Ectodermal cell (in vitro differentiated cells): ENCODE measurements around the gene PPP1R11.
"Not testable (repeated sequence)": the region's sequence is repeated elsewhere in the genome, so short reads cannot be mapped to it uniquely, and the experiment has no call there.

ENCODE experiments used
- H3K27ac ChIP-seq: 2 replicates; pipeline ENCODE4 v1.7.0; 2013; ENCODE audit warnings: mild to moderate bottlenecking, low read depth, low read length; ENCODE audit not compliant: insufficient read depth, poor library complexity, severe bottlenecking
- H3K27me3 ChIP-seq: 2 replicates; pipeline ENCODE4 v1.7.0; 2013; ENCODE audit warnings: mild to moderate bottlenecking, low read length; ENCODE audit not compliant: insufficient read depth, control insufficient read depth, poor library complexity, severe bottlenecking
- H3K36me3 ChIP-seq: one replicate; pipeline ENCODE4 v1.7.0; 2013; ENCODE audit warnings: low read length; ENCODE audit not compliant: control insufficient read depth, insufficient read depth
- H3K4me1 ChIP-seq: one replicate; pipeline ENCODE4 v1.7.0; 2013; ENCODE audit warnings: low read length; ENCODE audit not compliant: control insufficient read depth, insufficient read depth
- H3K4me3 ChIP-seq: 2 replicates; pipeline ENCODE4 v1.7.0; 2013; ENCODE audit warnings: low read depth, low read length, control low read depth; ENCODE audit not compliant: insufficient read depth
- H3K9me3 ChIP-seq: 2 replicates; pipeline ENCODE4 v1.7.0; 2013; ENCODE audit warnings: mild to moderate bottlenecking, low read length, moderate library complexity; ENCODE audit not compliant: control insufficient read depth
- WGBS, 2 experiments: methylation state at CpG; one replicate each; pipeline ENCODE4 v1.1.7; 2013; ENCODE audit warnings: missing lambda C conversion rate in 2 of 2; 5-methylcytosine and 5-hydroxymethylcytosine counted together

PPP1R11 gene

GRCh38 chr6:30111266-30111856, 44.4 kb downstream of the PPP1R11 start:
- peaks cover 51% of the 10 kb centered on the region for H3K27me3 ChIP-seq
- no peaks in the 10 kb centered on the region for H3K36me3 ChIP-seq
- H3K4me3 ChIP-seq: no peak overlapping the region
- no peaks in the 10 kb centered on the region for H3K4me1 ChIP-seq
- H3K27ac ChIP-seq: no peak overlapping the region
- no peaks in the 10 kb centered on the region for H3K9me3 ChIP-seq
- 90 to 91% methylated on average over 27 of the region's 27 CpGs for WGBS, 2 experiments

- Histone ChIP-seq H3K4me1 (no peaks in the 10 kb centered on the region), H3K27me3 (peaks cover 49% of the 10 kb centered on the region), H3K27ac (no peak overlapping the region), H3K4me3 (no peak overlapping the region), H3K36me3 (no peaks in the 10 kb centered on the region), H3K9me3 (no peaks in the 10 kb centered on the region)
- WGBS, 2 experiments: 81 to 82% methylated on average over 10 of the region's 10 CpGs
Measured at GRCh38 chr6:30112402-30112994, 45.5 kb downstream of the PPP1R11 start.

DNA sequence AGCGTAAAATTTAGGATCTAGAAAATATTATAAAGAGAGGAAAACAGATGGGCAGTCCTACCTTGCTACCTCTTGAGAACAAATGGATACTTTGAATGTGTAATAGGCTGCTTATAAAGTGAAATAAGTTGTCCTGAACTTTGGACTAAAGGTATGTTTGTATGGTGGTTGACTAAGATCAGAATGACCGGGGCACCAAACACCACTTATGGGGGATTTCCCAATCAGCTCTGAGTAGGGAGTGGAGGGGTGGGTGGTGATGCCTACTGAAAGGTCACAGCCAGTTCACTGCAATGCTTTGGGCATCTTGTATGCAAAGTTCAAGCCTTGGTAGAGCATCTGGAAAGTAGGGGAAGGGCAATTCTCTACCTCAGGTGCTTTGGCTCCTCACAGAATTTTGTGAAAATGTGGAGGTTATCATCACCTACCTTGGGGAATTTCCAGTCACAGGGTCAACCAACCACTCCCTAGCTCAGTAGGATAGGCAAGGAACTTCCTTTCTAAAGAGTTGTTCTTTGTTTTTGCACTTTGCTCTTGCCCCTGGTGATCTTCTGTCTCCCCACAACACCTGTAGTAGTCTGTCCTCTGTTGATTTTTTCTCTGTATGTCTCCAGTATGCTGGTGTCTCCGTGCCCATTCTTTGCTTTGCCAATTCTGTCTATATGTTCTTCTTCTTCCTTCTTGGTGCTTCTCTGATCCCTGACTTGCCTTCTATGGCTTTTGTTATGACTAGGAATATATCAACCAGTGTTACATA, 46.2 kb downstream of the PPP1R11 start, which contains the start of gene TRIM31:
Gene TRIM31, minus strand, starts transcription at position 88 of the 757 bp plus-strand sequence. CDS start 285 bp downstream, outside the sequence.
- H3K27me3 ChIP-seq: peaks cover 45% of the 10 kb centered on the region
- H3K9me3 ChIP-seq: no peaks in the 10 kb centered on the region
- H3K36me3 ChIP-seq: no peaks in the 10 kb centered on the region
- H3K4me3 ChIP-seq: no peak within 1 kb of the TSS
- WGBS, 2 experiments: 86 to 87% methylated on average over 3 of the region's 3 CpGs
- H3K27ac ChIP-seq: no peak within 1 kb of the TSS
- no peaks in the 10 kb centered on the region for H3K4me1 ChIP-seq

DNA sequence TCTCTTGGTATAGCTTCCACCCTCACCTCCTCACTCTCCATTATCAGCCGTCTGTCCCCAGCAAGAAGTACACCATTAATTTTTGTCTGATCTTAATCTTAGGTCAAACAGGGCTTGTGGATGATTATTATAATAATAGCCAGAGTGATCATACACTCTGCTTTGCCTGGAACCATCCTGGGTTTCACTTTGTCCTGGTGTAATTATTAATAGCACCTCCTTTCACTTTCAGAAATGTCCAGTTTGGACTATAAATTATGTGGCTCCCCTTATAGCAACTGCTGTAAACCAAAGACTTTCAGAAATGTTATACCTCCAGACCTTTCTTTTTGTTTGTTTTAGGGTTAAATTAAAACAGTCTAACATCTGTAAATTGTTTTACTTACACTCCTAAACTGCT, 46.8 kb downstream of the PPP1R11 start:
- Histone ChIP-seq H3K27ac (no peak overlapping the region), H3K9me3 (no peaks in the 10 kb centered on the region), H3K4me1 (no peaks in the 10 kb centered on the region), H3K4me3 (no peak overlapping the region), H3K27me3 (peaks cover 45% of the 10 kb centered on the region), H3K36me3 (no peaks in the 10 kb centered on the region)
- WGBS, 2 experiments: 88% methylated on average over 1 of the region's 1 CpG; no CpG with 5 or more reads in 1 of the 2 experiments

GRCh38 chr6:30116724-30117123, 49.7 kb downstream of the PPP1R11 start:
- H3K27me3 ChIP-seq: peaks cover 28% of the 10 kb centered on the region
- no peak overlapping the region for H3K4me3 ChIP-seq
- 92 to 95% methylated on average over 4 to 6 of the region's 6 CpGs for WGBS, 2 experiments
- no peak overlapping the region for H3K27ac ChIP-seq
- H3K9me3 ChIP-seq: no peaks in the 10 kb centered on the region
- H3K36me3 ChIP-seq: no peaks in the 10 kb centered on the region
- H3K4me1 ChIP-seq: no peaks in the 10 kb centered on the region

GRCh38 chr6:30118691-30119090, 51.7 kb downstream of the PPP1R11 start:
- not testable (repeated sequence) for H3K36me3 ChIP-seq, H3K9me3 ChIP-seq, H3K4me1 ChIP-seq, H3K4me3 ChIP-seq, H3K27ac ChIP-seq
- 89 to 97% methylated on average over 3 to 5 of the region's 5 CpGs for WGBS, 2 experiments
- peaks cover 13% of the 10 kb centered on the region for H3K27me3 ChIP-seq
